ENCODE measurements around the gene CNTNAP2. TPM values are rescaled to one million over a fixed set of nuclear protein-coding genes. Genes with fewer than 3 reads are reported as not detected.

Gene CNTNAP2
- polyA plus RNA-seq, 1 experiment: not detected

DNA sequence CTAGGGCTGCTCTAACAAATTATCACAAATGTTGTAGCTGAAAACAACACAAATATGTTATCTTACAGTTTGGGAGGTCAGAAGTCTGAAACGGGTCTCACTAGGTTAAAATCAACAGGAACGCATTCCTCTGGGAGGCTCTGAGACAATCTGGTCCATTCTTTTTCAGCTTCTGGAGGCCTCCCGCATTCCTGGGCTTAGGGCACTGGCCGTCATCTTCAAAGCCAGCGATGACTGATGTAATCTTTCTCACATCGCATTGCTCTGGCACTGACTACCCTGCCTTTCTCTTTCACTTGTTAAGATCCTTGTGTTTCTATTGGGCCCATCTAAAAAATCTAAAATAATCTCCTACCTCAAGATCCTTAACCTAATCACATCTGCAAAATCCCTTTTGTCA lies 1402.5 kb downstream of the CNTNAP2 start:
- ChIA-PET POLR2A (no interaction called here), CTCF (interaction anchor here (1.1 kb wide), 1 partner anchor 8 kb away, joined by 3 read pairs; no protein-coding TSS in a partner anchor)
- Histone ChIP-seq H3K4me3 (ENCODE audit: low read depth, low read length) (no peak overlapping the region), H3K27me3 (ENCODE audit: control insufficient read depth, insufficient read depth, low read length) (no peaks in the 10 kb centered on the region), H3K36me3 (ENCODE audit: control insufficient read depth, insufficient read depth, low read length) (no peaks in the 10 kb centered on the region)
- DNase-seq (ENCODE audit: low read depth): no peak
- TF ChIP-seq, protein P1, sequence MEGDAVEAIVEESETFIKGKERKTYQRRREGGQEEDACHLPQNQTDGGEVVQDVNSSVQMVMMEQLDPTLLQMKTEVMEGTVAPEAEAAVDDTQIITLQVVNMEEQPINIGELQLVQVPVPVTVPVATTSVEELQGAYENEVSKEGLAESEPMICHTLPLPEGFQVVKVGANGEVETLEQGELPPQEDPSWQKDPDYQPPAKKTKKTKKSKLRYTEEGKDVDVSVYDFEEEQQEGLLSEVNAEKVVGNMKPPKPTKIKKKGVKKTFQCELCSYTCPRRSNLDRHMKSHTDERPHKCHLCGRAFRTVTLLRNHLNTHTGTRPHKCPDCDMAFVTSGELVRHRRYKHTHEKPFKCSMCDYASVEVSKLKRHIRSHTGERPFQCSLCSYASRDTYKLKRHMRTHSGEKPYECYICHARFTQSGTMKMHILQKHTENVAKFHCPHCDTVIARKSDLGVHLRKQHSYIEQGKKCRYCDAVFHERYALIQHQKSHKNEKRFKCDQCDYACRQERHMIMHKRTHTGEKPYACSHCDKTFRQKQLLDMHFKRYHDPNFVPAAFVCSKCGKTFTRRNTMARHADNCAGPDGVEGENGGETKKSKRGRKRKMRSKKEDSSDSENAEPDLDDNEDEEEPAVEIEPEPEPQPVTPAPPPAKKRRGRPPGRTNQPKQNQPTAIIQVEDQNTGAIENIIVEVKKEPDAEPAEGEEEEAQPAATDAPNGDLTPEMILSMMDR (IDR thresholded peaks at IDR 0.05; ENCODE audit: insufficient read depth, low read depth, low read length): no peak

DNA sequence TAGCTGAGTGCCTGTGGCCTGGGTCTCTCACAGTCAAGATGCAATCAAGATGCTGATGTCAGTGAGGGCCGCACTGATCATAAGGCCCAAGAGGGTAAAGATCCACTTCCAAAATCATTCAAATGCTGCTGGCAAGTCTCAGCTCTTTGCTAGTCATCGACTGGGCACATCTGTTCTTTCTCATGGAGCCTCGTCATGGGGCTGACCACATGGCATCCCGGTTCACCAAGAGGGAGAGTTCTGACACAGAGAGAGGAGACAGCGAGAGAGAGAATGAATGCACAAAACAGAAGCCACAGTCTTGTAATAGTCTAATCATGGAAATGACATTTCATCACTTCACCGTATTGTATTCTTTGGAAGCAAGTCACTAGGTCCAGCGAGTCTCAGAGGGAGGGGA lies 1406.5 kb downstream of the CNTNAP2 start:
- H3K4me3 ChIP-seq (ENCODE audit: low read depth, low read length): no peak overlapping the region
- no peaks in the 10 kb centered on the region for H3K36me3 ChIP-seq (ENCODE audit: control insufficient read depth, insufficient read depth, low read length)
- TF ChIP-seq, protein P1 (IDR thresholded peaks at IDR 0.05; ENCODE audit: insufficient read depth, low read depth, low read length): no peak
- CTCF ChIA-PET: no interaction called here
- POLR2A ChIA-PET: no interaction called here
- DNase-seq (ENCODE audit: low read depth): no peak
- H3K27me3 ChIP-seq (ENCODE audit: control insufficient read depth, insufficient read depth, low read length): no peaks in the 10 kb centered on the region

DNA sequence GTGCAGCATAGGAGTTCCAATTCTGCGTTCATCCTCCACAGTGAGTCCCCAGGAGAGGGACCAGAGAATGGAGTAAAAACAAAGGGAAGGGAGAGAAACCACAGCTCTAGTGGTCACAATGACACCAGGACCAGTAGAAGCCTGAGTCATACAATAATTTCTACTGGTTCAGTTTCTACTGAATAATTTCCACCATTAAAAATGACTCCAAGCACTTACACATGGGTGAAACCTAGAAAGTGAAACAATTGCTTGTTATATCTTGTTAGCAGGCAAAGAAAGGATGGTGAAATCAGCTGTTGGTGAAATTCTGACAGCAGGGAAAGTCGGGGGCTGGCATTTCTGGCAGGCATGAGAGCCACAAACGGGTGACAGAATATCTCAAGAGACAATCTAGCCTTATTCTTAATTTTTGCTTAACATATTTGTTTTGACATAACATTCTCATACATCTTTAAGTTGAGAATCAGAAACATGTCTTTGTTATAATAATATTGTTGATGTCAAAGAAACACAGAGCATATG lies 1408.2 kb downstream of the CNTNAP2 start:
- Histone ChIP-seq H3K27me3 (ENCODE audit: control insufficient read depth, insufficient read depth, low read length) (no peaks in the 10 kb centered on the region), H3K4me3 (ENCODE audit: low read depth, low read length) (no peak overlapping the region), H3K36me3 (ENCODE audit: control insufficient read depth, insufficient read depth, low read length) (no peaks in the 10 kb centered on the region)
- TF ChIP-seq, protein P1 (IDR thresholded peaks at IDR 0.05; ENCODE audit: insufficient read depth, low read depth, low read length): no peak
- ChIA-PET CTCF (no interaction called here), POLR2A (no interaction called here)
- DNase-seq (ENCODE audit: low read depth): no peak

DNA sequence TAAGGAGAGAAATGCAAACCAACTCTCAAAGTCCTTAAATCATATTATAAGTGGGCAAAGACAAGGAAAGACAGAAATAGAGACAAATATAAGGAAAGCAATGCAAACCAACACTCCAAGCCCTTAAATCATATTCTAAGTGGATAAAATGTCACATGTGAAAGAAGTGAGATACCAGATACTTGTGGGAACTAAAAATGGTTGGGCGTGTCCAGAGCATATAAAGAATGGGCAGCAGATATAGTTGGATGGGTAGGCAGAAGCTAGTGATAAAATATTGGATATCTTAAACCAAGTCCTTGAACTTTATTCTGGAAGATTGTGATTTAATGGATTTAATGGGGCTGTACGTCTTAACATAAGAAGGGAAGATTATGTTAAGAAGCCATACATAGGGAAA lies 1408.7 kb downstream of the CNTNAP2 start:
- TF ChIP-seq, protein P1 (IDR thresholded peaks at IDR 0.05; ENCODE audit: insufficient read depth, low read depth, low read length): no peak
- no peaks in the 10 kb centered on the region for H3K27me3 ChIP-seq (ENCODE audit: control insufficient read depth, insufficient read depth, low read length)
- CTCF ChIA-PET: no interaction called here
- DNase-seq (ENCODE audit: low read depth): no peak
- H3K4me3 ChIP-seq (ENCODE audit: low read depth, low read length): no peak overlapping the region
- POLR2A ChIA-PET: no interaction called here
- H3K36me3 ChIP-seq (ENCODE audit: control insufficient read depth, insufficient read depth, low read length): no peaks in the 10 kb centered on the region

DNA sequence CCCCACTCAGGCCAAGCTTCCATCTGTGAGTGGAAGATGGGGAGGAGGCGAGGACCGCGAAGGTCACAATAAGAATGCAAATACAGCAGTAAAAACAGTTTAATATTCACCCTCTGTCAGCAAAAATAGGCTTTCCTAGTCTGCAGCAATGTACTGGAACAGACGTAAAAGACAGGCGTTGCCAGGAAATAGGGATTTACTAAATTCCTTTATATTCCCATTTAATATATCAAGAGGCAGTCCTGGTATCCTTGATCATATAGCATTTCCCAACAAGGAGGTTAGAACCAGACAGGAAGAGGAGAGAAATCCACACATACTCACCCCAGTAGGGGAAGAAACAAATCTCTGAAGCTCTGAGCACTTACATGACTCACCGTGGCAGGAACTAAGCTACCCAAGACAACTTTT lies 1419.1 kb downstream of the CNTNAP2 start:
- CTCF ChIA-PET: no interaction called here
- Histone ChIP-seq H3K27me3 (ENCODE audit: control insufficient read depth, insufficient read depth, low read length) (no peaks in the 10 kb centered on the region), H3K36me3 (ENCODE audit: control insufficient read depth, insufficient read depth, low read length) (no peaks in the 10 kb centered on the region), H3K4me3 (ENCODE audit: low read depth, low read length) (no peak overlapping the region)
- TF ChIP-seq, protein P1 (IDR thresholded peaks at IDR 0.05; ENCODE audit: insufficient read depth, low read depth, low read length): no peak
- no peak for DNase-seq (ENCODE audit: low read depth)
- POLR2A ChIA-PET: no interaction called here

Measured in BJ (cell line).